Stimulated activated CD8-positive, alpha-beta memory T cell treated with anti-CD3 and anti-CD28 coated beads, Interleukin-2, amount 100 ng/mL, for 1 hour (primary cell): Measurements from ENCODE around the gene WSB2.
"Not testable (repeated sequence)": the region's sequence is repeated elsewhere in the genome, so short reads cannot be mapped to it uniquely, and the experiment has no call there.

ENCODE experiments used
- DNase-seq, 2 donors: peaks; one replicate each; pipeline ENCODE4 v3.0.0-alpha.2; 2020; ENCODE audit warnings: low read depth in 2 of 2

The WSB2 gene

GRCh38 chr12:118061011-118061872 is at the start of gene WSB2:
TSS of gene WSB2 (minus strand) at chr12:118061179. CDS start at chr12:118061048, 131 bp downstream.
- DNase-seq, result peak; percentile 29 to 32

GRCh38 chr12:118109088-118109487 is 48.1 kb upstream of the WSB2 start:
- no peak for DNase-seq

DNA sequence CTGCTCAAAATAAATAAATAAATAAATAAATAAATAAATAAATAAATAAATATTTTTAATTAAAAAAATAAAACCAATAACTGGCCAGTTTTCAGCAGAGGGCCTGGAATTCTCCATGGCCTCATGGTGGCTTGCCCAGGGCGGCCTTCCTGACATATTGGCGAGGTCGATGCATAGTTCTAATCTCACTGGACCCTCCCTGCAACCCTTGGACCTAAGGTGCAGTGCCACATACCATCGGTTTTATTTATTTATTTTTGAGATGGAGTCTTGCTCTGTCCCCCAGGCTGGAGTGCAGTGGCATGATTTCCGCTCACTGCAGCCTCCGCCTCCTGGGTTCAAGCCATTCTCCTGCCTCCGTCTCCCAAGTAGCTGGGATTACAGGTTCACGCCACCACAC is 46.7 kb upstream of the WSB2 start:
- DNase-seq, result no peak

DNA sequence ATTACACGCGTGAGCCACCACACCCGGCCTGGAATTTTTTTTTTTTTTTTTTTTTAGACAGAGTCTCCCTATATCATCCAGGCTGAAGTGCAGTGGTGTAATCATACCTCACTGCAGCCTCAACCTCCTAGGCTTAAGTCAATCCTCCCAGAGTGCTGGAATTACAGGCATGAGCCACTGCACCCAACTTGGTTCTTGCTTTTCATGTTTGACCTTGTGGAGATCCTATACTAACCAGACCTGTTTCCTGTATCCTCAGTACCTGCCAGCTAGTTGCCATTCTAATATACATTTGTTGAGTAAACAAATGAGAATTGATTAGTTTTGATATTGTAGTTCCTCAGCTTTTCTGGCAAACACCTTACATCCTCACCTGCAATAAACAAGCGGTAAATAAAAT is 46.0 kb upstream of the WSB2 start:
- DNase-seq, result no peak

DNA sequence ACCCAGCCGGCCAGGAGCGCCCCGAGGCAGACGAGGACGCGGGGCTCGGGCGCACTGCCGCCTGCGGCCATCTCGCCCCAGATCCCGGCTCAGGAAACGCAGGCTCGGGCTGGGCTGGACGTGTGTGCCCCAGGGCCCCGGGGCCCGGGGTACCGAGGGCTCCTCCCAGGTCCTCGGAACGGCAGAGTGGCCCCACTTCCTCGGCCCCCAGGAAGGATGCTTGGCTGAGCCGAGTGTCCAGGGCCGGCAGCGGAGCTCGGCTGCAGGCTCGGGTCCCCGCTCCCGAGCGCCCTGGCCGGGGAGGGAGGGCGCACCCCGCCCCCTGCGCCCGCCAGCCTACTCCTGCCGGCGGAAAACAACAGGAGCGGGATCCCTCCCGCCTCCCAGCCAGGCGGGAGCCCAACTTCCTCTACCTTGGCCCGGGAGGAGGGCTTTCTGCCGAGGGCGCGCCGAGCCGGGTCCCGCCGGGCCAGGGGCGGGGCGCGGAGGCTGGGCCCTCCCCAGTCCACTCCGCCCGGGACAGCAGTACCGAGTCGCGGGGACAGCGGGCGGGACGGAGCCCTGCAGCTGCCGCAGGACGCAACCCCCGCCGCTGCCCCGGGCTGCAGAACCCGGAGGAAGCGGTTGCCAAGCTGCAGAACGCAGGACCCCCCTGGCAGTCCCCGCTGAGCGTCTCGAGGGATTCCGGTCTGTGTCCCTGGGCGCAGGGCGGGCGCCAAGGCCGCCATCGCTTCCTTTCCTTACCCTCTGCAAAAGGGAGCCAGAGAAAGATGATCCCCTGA is 42.8 kb upstream of the WSB2 start, which contains the start of gene VSIG10:
Gene VSIG10, minus strand, starts transcription at position 411 of the 782 bp plus-strand sequence. Its CDS starts 340 bp downstream, at position 71.
- DNase-seq, result no peak

DNA sequence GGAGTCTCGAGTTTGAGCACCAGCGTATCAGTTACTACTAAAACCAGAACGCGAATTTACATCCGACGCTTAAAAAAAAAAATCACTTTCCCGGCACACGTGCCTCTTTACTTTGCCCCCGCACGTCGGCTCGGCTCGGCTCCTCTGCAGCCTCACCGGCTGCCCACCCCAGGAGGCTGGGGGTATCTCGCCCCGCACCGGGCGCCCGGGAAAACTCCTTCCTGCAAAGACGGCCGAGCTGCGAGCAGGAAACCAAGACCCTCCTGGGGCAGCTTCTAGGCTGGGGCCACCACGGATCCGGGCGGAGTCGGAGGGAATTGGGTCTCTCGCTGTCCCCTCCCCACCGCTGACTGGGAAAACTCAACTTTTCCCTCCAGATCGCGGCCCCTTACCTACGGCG is 42.2 kb upstream of the WSB2 start:
- no peak for DNase-seq

DNA sequence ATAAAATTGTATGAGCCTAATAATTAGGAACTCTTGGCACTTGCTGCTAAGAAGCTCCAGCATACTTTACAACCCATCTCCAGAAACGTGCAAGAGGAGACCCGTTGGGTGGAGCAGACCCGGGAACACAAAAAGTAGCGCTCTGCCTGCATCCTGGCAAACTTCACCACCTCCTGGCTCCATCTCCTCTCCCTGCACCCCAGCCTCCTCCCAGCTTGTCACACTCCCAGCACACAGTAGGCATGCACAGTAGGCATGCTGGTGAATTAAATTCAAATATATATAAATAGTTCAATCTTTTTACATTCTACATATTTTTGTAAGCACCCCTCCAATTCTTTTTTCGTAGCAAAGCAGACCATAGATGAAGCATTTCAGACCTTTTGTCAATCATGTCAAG is 41.6 kb upstream of the WSB2 start:
- DNase-seq, result no peak

GRCh38 chr12:118102070-118102469 is 41.1 kb upstream of the WSB2 start:
- DNase-seq, result no peak

DNA sequence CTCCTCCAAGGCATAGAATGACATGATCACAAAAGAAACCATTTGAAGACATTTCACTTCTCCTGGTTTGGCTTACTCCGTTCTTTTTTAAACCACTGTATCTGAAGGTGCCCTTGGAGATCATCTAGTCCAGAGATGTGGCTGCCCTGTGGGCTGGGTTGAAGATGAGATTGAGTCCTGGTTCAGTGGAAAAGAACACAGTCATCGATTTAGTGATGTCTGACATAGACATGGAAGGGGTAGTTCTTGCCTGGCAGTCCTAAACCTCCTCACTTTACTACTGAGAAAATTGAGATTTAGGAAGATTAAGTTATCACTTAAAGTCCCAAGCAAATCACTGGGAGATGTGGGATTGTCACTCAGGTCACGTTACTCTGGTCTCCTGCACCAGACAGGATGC is 40.1 kb upstream of the WSB2 start:
- no peak for DNase-seq

DNA sequence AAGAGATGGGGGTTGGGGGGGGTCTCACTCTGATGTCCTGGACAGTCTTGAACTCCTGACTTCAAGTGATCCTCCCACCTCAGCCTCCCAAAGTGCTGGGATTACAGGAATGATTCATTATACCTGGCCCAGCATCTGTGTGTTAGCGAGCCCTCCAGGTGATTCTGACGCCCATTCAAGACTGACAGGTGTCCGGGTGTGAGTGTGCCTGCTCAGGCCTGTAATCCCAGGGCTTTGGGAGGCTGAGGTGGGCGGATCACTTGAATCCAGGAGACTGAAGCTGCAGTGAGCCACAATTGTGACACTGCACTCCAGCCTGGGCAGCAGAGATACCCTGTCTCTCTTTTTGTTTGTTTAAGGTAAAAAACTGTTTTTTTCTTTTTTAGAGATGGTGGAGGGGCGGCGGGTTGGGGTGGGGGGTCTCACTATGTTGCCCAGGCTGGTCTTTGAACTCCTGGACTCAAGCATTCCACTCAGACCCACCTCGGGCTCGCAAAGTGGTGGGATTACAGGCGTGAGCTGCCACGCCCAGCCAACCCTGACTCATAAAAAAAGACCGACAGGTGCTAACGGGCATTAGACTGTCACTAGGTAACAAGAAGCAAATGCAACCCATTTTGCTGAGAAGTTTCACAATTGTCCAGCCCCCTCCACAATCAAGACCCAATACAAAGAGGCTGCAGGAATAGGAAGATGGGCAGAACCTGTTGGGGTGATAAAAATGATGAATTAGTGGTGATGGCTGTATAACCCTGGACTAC is 38.1 kb upstream of the WSB2 start:
- no peak for DNase-seq

DNA sequence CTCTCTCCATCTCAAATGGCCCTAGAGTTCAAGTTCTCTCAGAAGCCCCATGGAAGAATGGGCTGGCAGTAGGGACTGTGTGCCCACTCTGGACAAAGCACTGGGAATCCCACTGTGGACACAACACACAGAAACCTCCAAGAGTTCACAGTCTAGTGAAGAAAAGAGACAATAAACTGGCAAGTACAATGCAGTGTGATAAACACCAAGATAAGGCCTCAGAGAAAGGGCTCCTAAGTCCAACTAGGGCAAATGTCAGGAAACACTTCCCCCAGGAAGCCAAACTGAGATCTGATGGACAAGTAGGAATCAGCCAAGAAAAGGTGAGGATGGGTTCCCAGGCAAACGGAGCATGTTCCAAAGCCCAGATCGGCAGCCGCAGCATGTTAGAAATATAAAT is 37.4 kb upstream of the WSB2 start:
- DNase-seq, result no peak

DNA sequence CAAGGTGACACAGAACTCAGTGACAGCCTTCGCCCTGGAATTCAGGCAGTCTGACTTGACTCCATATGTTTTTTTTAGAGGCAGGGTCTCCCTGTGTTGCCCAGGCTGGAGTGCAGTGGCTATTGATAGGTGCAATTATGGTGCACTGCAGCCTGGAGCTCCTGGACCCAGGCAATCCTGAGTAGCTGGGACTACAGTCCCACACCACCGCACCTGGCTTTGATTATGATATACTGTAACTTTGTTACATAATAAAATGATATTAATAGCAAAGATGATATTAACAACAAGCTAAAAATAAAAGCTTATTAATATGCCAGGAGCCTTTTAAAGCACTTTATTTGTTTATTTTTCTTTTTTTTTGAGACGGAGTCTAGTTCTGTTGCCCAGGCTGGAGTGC is 33.1 kb upstream of the WSB2 start:
- DNase-seq, result no peak

DNA sequence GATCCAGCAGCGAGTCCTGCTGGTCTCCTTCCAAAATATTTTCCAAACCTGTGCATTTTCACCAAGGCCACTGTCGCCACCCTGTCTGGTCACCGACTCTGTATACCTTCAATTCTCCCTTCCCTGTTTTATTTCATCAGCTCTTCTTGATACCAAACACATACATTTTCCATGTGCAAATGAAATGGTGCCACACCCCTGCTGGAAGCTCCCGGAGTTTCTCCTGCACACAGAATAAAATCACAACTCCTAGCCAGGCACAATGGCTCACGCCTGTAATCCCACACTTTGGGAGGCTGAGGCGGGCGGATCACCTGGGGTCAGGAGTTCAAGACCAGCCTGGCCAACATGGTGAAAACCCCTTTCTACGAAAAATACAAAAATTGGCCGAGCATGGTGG is 28.8 kb upstream of the WSB2 start:
- no peak for DNase-seq

DNA sequence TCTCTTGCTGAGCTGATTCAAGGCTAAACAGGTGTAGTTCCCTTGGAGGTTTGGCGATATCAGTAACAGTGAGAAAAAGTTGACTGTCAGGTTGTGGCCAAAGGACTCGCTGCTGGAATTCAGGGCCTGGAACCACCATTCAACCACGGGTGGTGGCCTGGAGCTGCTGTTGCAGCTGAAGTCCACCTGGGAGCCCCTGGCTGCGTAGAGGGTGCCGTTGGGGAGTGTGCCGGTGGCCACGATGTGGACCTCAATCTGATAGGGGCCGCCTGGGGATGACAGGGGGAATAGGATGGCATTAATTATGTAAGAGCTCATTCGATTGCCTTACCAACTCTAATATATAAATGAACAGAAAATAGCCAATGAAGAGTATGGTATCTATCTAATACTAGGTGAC is 21.2 kb upstream of the WSB2 start:
- no peak for DNase-seq

DNA sequence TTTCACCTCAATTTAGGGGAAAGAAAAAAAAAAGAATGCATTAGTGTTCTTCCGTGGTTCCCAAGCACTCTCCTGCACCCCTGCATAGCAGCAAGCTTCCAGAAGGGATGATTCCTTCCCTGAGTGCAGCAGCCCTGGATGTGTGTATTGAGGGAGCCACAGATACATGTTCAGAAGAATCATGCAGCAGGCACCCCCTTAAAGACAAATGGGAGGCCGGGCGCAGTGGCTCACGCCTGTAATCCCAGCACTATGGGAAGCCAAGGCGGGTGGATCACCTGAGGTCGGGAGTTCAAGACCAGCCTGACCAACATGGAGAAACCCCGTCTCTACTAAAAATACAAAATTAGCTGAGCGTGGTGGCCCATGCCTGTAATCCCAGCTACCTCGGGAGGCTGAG is 20.5 kb upstream of the WSB2 start:
- not testable (repeated sequence) for DNase-seq

GRCh38 chr12:118073768-118074167 is 12.8 kb upstream of the WSB2 start:
- DNase-seq, result no peak

DNA sequence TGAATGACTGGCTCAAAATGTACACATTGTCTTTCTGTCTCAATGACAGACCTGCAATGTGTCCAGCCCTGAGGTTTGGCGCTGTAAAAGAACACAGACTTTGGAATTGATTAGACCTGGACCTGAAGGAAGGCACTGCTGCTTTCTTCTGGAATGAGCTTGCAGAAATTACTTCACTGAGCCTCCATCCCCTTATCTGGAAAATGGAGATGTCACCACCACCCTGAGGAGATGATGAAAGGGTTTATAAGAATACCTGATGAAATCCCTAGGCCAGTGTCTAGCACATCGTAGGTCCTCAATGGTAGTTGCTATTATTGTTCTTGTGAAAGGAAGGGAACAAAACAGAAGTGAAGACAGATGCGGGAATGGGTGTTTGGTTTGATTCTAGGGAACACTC is 9.7 kb upstream of the WSB2 start:
- no peak for DNase-seq

DNA sequence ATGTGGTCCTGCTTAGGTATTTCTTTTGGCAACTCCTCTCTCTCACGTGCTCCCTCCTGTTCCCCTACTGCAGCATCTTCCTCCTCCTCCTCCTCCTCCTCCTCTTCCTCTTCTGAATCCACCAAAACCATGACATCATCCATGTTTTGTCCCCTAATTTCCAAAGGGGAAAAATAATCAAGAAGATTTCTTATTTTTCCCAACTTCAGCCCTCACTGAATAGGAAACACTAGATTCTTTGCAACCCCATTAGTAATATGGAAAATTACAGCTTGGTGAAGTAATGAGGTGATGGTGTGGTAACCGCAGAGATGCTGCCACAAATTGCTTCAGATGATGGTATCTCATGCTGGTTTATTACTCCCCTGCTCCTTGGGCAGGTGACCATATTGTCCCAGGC is 7.5 kb upstream of the WSB2 start:
- no peak for DNase-seq

DNA sequence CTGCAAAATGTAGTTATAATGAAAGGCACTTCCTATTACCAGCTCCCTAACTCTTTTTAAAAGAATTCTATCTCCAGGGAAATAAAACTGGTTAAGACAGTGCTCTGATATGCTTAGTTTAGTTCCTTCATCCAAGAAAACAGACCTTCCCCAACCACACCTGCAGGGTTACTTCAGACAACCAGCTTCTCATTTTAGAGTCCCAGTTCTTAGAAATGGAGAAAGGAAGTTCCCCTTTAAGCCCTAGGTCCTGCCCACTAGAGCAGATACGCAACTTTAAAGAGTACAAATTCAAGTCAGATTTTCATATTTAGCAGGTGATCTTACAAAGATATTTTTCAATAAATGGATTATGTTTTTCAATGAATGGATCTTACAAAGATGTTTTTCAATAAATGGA is 4.4 kb upstream of the WSB2 start:
- no peak for DNase-seq

DNA sequence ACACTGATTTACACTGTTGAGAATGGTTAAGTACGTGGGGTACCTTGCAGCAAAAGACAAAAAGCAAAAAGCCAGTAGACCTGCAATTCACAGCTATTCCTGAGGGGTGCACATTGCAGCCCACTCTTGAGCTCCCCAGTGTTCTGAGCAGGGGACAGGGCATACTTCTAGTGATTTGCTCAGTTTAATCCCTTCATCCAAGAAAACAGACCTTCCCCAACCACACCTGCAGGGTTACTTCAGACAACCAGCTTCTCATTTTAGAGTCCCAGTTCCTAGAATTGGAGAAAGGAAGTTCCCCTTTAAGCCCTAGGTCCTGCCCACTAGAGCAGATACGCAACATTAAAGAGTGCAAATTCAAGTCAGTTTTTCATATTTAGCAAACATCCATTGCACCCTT is 3.6 kb upstream of the WSB2 start:
- DNase-seq, result no peak

DNA sequence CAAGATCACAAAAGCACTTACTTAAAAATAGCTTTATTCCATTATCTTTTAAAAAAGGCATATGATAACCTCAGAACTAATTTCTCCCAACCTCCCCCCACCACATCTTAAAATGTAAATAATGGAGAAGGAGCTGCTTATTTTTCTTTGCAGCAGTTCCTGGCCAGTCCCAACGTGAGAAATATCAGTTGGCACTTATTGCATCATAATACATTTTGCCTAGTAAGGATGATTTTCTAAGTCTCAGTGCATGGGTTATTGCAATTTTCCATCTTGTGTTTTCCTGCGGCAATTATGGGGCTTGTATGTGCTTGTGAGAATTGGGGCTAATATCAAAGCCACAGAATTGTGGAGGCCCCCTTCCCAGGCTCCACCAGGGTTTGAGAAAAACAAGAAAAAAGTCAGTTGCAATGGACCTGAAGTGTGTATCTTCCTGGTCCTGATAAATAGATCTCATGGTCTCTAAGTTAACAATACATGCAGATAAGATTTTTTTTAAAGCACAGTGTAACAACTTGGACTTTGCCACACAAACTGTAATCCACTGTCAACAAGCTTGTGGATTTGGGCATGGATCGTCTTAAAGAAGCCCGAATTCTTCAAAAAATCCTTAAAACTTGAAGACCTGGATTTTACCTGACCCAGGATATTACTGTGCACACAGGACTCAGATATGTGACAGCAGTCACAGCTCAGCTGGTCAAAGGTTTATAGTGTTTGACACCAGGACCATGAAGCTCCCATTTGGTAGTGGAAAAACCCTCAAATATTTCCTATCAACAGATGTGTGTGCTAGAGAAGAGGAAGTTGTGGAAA is 2.8 kb upstream of the WSB2 start:
- no peak for DNase-seq
